Right lobe of liver (tissue), 4 donors: ENCODE results near the gene CNOT2.

Source experiments
- CTCF ChIP-seq, 4 donors: fragments of 200-600 bp in 3 of 4; fragments of 450-650 bp in 1 of 4; IDR thresholded peaks; one replicate each; pipeline versions ENCODE4 v1.5.1 to v1.8.0; 2016 to 2022; ENCODE audit warnings: antibody characterized with exemption in 4 of 4, mild to moderate bottlenecking in 2 of 4
- POLR2A ChIP-seq: fragments of 450-650 bp; IDR thresholded peaks from one replicate; pipeline ENCODE4 v1.6.1; 2017; ENCODE audit warnings: antibody characterized with exemption, mild to moderate bottlenecking
- donor health status: DM: no; HTN: no; CAD: no.
- donor health status: DM: no; HTN: no; CAD: no.
- donor health status: DM: no; HTN: yes; CAD: no.

GRCh38 chr12:70267550-70267949 lies 24.3 kb downstream of the CNOT2 start:
- TF ChIP-seq POLR2A (no peak), CTCF (IDR thresholded peaks at IDR 0.05) (no peak)
